Left lung (tissue), 10 donors: ENCODE measurements around the gene MTG2. TPM values are rescaled to one million over a fixed set of nuclear protein-coding genes. Genes with fewer than 3 reads are reported as not detected.

ENCODE experiments used
- ATAC-seq: fragments of 200-7000 bp; cut with Tn5 transposase; one replicate; pipeline ENCODE4 v1.9.1; 2020; ENCODE audit warnings: moderate library complexity
- DNase-seq, 4 donors: peaks; one replicate each; pipeline ENCODE4 v3.0.0-alpha.2; 2013 to 2020
- H3K27ac ChIP-seq, 2 donors: fragments of 200-600 bp; sonication (generic) in 1 of 2; one replicate each; pipeline versions ENCODE4 v1.5.0 to v1.8.0; 2020 to 2021
- H3K27me3 ChIP-seq, 2 donors: fragments of 200-600 bp; sonication (generic) in 1 of 2; one replicate each; pipeline versions ENCODE4 v1.5.0 to v1.8.0; 2020 to 2021
- H3K36me3 ChIP-seq, 2 donors: fragments of 200-600 bp; sonication (generic) in 1 of 2; one replicate each; pipeline versions ENCODE4 v1.5.0 to v1.8.0; 2020 to 2021
- H3K4me1 ChIP-seq, 2 donors: fragments of 200-600 bp; one replicate each; pipeline ENCODE4 v1.8.0; 2021
- H3K4me3 ChIP-seq, 2 donors: fragments of 200-600 bp; sonication (generic) in 1 of 2; one replicate each; pipeline versions ENCODE4 v1.5.0 to v1.8.0; 2020 to 2021; ENCODE audit warnings: mild to moderate bottlenecking in 1 of 2
- H3K9me3 ChIP-seq, 2 donors: fragments of 200-600 bp; sonication (generic) in 1 of 2; one replicate each; pipeline versions ENCODE4 v1.5.0 to v1.8.0; 2020 to 2021
- intact Hi-C, 2 donors: fragments of 100-400 bp; cut with DNase I; formaldehyde crosslinking; loops; one replicate each; pipeline versions ENCODE4 v1.11.2 to v1.14.2; 2022
- polyA plus RNA-seq, 6 donors: library from polyadenylated mRNA; unstranded; fragments of 120-200 nt; gene quantifications; one replicate each; pipeline ENCODE4 v1.2.1, GENCODE V29; 2013; ENCODE audit not compliant: insufficient read length in 6 of 6
- total RNA-seq, 2 donors: library from RNA; stranded (reverse); fragmentation: NEBNext Ultra II Directional; extraction: Animal tissue kit (Norgen Biotek cat#: 25700); gene quantifications; one replicate each; pipeline ENCODE4 v1.2.1, GENCODE V29; 2021
- TF ChIP-seq, protein P1 (sequence below), 2 donors: fragments of 200-600 bp; sonication (generic) in 1 of 2; IDR thresholded peaks; one replicate each; pipeline versions ENCODE4 v1.5.0 to v1.8.0; 2021; ENCODE audit warnings: antibody characterized with exemption in 2 of 2
- donor health status: DM: no; HTN: yes; CAD: no.
- donor health status: DM: no; HTN: no; CAD: no.

Gene MTG2
- total and polyA plus RNA-seq, 8 donors: 25.5 to 34.6 (median 31.2) TPM

DNA sequence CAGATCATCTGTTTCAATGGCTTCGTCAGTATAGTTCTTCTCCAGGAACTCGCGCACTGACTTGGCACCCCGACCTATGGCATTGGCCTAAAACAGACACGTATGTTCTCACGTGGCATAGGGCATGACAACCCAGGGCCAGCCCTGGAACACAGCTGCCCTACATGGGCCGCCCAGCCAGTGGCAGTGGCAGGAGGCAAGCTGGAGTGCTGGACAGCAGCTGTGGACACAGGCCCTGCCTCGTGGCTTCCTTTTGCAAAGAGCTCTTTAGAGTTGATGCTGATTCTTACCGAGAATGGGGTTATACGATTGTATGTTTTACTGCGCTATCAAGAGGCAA lies 44.7 kb upstream of the MTG2 start:
- intact Hi-C loops: loop anchor here in 1 of 2 donors (5.0 kb wide), 1 partner anchor 126 kb away; no protein-coding TSS in a partner anchor
- ATAC-seq (no peak), DNase-seq (peak in 1 of 4 donors; percentile 53)
- Histone ChIP-seq H3K27ac (no peak overlapping the region), H3K4me3 (no peak overlapping the region), H3K36me3 (peaks cover 10 to 78% of the 10 kb centered on the region in 2 donors), H3K4me1 (peaks cover 6 to 63% of the 10 kb centered on the region in 2 donors), H3K27me3 (no peaks in the 10 kb centered on the region), H3K9me3 (no peaks in the 10 kb centered on the region)
- TF ChIP-seq, protein P1, sequence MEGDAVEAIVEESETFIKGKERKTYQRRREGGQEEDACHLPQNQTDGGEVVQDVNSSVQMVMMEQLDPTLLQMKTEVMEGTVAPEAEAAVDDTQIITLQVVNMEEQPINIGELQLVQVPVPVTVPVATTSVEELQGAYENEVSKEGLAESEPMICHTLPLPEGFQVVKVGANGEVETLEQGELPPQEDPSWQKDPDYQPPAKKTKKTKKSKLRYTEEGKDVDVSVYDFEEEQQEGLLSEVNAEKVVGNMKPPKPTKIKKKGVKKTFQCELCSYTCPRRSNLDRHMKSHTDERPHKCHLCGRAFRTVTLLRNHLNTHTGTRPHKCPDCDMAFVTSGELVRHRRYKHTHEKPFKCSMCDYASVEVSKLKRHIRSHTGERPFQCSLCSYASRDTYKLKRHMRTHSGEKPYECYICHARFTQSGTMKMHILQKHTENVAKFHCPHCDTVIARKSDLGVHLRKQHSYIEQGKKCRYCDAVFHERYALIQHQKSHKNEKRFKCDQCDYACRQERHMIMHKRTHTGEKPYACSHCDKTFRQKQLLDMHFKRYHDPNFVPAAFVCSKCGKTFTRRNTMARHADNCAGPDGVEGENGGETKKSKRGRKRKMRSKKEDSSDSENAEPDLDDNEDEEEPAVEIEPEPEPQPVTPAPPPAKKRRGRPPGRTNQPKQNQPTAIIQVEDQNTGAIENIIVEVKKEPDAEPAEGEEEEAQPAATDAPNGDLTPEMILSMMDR (IDR thresholded peaks at IDR 0.05): no peak

DNA sequence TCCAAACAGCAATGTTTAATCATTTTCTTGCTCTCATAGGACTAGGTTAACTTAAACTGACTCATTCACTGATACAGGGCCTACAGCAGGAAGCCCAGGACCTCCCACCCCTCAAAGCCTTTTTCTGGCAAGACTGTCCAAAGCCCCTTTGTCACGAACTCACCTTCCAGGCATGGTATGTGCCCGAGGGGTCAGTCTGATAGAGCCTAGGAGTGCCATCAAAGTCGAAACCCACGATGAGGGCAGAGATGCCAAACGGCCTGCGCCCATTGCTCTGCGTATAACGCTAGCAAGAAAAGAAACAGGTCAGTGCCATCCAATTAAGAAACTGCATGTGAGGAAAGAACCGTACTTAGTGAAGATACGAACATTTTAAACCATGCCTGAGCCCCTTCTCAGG lies 43.9 kb upstream of the MTG2 start:
- intact Hi-C loops: loop anchor here in 1 of 2 donors (5.0 kb wide), 1 partner anchor 127 kb away; no protein-coding TSS in a partner anchor
- TF ChIP-seq, protein P1 (IDR thresholded peaks at IDR 0.05): no peak
- no peak for DNase-seq

DNA sequence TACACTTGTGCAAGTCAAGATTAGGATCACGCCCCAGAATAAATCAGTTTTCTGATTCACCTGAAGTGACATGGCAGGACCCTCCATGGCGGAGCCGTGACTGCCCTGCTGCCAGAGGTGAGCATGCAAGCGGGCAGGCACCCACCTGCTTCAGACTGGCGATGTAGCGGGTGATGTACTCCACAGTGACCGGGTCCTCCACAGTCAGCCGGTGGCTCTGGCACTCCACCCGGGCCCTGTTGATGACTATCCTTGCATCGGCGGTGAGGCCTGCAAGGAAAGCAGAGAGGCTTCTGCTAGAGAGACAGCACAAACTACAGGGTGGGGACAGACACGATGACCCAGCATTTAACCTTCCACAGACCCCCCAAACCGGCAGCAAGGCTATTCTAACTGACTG lies 43.2 kb upstream of the MTG2 start:
- H3K4me1 ChIP-seq: peaks cover 6 to 55% of the 10 kb centered on the region in 2 donors
- H3K27ac ChIP-seq: no peak overlapping the region
- no peaks in the 10 kb centered on the region for H3K9me3 ChIP-seq
- H3K27me3 ChIP-seq: no peaks in the 10 kb centered on the region
- DNase-seq (peak in 1 of 4 donors; percentile 71), ATAC-seq (no peak)
- peaks cover 10 to 63% of the 10 kb centered on the region in 2 donors for H3K36me3 ChIP-seq
- intact Hi-C loops: loop anchor here in 1 of 2 donors (5.0 kb wide), 1 partner anchor 127 kb away; no protein-coding TSS in a partner anchor
- TF ChIP-seq, protein P1 (IDR thresholded peaks at IDR 0.05): no peak
- no peak overlapping the region for H3K4me3 ChIP-seq

More for the DNA sequence above, 43.9 kb upstream of the MTG2 start:
- Histone ChIP-seq H3K27ac (no peak overlapping the region), H3K4me1 (peaks cover 6 to 57% of the 10 kb centered on the region in 2 donors), H3K36me3 (peaks cover 10 to 71% of the 10 kb centered on the region in 2 donors), H3K4me3 (no peak overlapping the region), H3K9me3 (no peaks in the 10 kb centered on the region), H3K27me3 (no peaks in the 10 kb centered on the region)
- ATAC-seq: no peak

DNA sequence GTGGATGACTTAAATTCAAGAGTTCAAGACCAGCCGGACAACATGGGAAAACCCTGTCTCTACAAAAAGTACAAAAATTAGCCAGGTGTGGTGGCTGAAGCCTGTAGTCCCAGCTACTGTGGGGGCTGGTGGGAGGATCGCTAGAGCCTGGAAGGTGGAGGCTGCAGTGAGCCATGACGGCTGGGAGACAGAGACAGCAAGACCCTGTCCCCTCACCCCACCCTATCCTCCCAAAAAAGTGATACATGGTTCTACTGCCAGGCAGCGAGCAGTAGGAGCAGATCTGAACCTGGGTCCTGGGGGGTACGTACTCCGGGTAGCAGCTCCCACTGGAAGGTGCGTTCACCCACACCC lies 41.8 kb upstream of the MTG2 start:
- Histone ChIP-seq H3K27ac (peak overlapping the region in 1 of 2 donors; percentile 94), H3K4me3 (peak overlapping the region in 1 of 2 donors; percentile 88), H3K4me1 (peaks cover 14 to 52% of the 10 kb centered on the region in 2 donors), H3K27me3 (no peaks in the 10 kb centered on the region), H3K9me3 (no peaks in the 10 kb centered on the region), H3K36me3 (peaks cover 10 to 50% of the 10 kb centered on the region in 2 donors)
- intact Hi-C loops: no loop called here
- no peak for DNase-seq
- TF ChIP-seq, protein P1 (IDR thresholded peaks at IDR 0.05): no peak
- no peak for ATAC-seq

DNA sequence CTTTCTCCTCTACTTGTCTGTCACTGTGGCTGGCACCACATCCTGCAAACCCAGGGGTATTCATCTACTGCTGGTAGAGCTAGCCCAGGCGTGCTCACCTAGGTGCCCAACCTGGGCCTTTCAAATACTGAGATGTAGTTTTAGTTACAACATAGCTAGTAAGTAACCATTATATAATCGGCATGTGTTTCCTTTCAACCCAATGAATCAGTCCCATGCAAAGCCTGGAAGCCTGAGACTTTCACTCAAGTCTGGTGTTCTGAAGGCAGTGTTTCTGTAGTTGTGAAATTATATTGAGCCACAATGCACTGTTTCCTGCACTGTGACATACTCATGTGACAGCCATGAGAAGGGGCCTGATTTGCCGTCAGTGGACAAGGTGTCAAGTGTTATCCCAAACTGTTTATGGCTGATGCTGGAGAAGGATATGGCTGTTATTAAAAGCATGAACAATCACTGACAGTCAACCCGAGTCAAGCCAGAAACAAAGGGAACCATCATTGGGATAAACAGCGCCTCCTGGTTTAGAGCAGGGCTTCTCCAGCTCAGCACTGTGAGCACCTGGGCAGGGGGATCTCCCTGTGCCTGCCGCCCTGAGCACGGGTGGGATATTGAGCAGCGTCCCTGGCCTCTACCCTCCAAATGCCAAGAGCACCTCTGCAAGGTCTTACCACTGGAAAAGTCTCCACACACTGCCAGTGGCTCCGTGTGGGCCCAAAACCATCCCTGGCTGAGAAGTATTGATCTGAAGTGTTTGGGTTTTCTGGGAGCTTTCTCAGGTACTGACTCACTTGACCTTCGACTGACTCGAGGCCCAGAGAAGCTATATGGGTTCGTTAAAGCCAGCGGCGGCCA lies 41.2 kb upstream of the MTG2 start:
- peaks cover 10 to 44% of the 10 kb centered on the region in 2 donors for H3K36me3 ChIP-seq
- peak overlapping the region; percentile 88 to 94 for H3K27ac ChIP-seq
- H3K4me1 ChIP-seq: peaks cover 14 to 49% of the 10 kb centered on the region in 2 donors
- intact Hi-C loops: no loop called here
- DNase-seq (peak in 1 of 4 donors; percentile 69), ATAC-seq (peak; percentile 8)
- H3K4me3 ChIP-seq: peak overlapping the region; percentile 76 to 88
- H3K27me3 ChIP-seq: no peaks in the 10 kb centered on the region
- H3K9me3 ChIP-seq: no peaks in the 10 kb centered on the region
- TF ChIP-seq, protein P1 (IDR thresholded peaks at IDR 0.05): no peak
